A549 treated with dexamethasone at 1 μM for 4 hours (cell line): ENCODE results near the gene ANKRD34A. TPM values are rescaled to one million over a fixed set of nuclear protein-coding genes. Genes with fewer than 3 reads are reported as not detected.

ENCODE experiments used
- total RNA-seq: library from RNA; stranded (reverse); fragments of 200-300 nt; extraction: Qiagen RNA extraction; gene quantifications from 5 replicates; pipeline ENCODE4 v1.2.3, GENCODE V29; 2022

The ANKRD34A gene
- total RNA-seq: 0.24 to 0.47 TPM (median 0.35 TPM) in 5 replicates

DNA sequence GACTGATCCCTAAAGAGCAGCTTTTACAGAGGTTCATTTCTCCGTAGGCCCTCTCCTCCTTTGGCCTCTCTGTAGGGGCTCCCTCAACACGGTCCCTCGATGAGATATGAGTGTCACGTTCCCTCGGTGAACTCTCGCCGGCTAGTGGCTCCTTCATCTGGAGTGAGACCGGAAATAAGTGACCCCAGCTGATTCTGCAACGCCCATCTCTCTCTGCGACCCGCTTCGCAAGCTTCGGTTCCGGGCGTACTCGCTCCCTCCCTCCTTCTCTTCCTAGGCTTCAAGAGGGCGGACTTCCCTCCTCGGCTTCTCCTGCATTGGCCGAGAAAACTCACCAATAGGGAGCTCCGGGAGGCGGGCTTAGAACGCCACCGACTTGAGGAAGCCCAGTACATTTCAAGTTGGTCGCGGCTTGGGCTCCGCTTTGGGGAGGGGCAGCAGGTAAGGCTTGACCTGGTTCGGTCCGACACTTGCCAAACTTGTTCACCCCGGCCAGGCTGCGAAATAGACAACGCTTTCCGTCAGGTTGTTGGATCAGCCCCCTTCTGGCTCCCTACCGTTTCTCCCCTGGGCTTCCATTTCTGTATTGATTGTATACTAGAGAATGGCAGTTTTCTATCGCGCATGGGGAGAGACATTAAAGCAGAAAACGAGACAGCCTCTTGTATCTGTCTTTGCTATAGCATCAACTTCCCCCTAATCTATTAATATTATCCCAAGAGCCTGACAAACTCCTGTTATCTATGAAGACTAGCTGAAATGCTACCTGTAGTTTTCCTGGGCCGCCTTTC is at the start of gene ANKRD34A, which contains the start of gene POLR3GL:
Gene ANKRD34A, minus strand, starts transcription at position 248 of the 791 bp plus-strand sequence. CDS start 2,816 bp downstream, outside the sequence.
Gene POLR3GL, plus strand, starts transcription at position 363 of the 791 bp plus-strand sequence. CDS start 10,176 bp downstream, outside the sequence.

GRCh38 chr1:145996433-145997015 is 32.1 kb upstream of the ANKRD34A start, which contains the start of gene TXNIP:
TXNIP (minus strand) TSS chr1:145996579; CDS start chr1:145996266, 313 bp downstream.

GRCh38 chr1:145957443-145958319 is 6.7 kb downstream of the ANKRD34A start, which contains the start of gene LIX1L:
LIX1L (minus strand) TSS chr1:145958017; CDS start chr1:145957927, 90 bp downstream.

DNA sequence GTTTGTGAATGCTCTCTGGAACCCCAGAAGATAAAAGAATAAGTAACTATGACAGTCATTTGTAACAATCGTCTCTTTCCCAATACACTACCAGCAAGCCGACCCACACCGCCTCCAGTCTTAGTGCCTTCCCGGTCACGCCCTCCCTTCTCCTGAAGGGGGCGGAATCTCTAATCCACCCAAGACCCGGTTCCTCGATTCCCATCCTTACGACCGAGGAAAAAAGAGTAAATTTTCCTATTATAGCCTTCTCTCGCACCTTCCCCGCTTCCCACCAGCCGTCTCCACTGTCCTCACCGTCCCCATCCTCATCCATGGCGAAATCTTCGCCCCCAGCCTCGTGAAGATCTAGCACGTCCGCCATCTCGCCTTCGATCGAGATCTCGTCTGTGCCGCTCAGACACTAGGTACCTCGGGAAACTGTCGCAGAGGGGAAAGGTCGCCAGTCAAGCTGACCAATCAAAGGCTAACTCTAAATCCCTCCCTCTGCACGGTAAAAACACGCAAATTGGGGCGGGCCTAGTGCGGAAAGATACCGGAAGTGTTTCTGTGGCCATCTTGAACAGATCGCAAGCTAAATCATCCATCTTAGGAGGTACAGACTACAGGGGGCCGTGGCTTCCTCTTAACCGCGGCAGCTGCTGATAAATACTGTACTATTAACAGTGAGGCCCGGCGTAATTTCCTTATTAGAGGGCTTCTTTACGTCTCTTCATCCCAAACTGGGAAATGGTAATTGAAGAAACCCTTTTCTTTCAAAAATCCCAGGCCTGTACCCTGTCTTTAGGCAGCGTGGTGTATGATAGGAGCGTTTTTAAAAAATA is 37.1 kb downstream of the ANKRD34A start, which contains the start of gene RBM8A:
Gene RBM8A, minus strand, starts transcription at position 422 of the 824 bp plus-strand sequence. Its CDS starts 58 bp downstream, at position 364.

GRCh38 chr1:145918144-145918991 is 46.0 kb downstream of the ANKRD34A start, which contains the start of gene PEX11B:
PEX11B (minus strand) TSS chr1:145918717; CDS start chr1:145918688, 29 bp downstream.

Other genes starting within 250 kb of the ANKRD34A start
- gene CD160, start 245.1 kb downstream of the ANKRD34A start, total RNA-seq: not detected in 5 replicates
- 12.1 to 15.0 TPM (median 13.8 TPM) in 5 replicates for gene RNF115, start 140.5 kb downstream of the ANKRD34A start, total RNA-seq
- gene POLR3C, start 140.4 kb downstream of the ANKRD34A start, total RNA-seq: 37.6 to 45.8 TPM (median 38.9 TPM) in 5 replicates
- 6.1 to 7.3 TPM (median 6.4 TPM) in 5 replicates for gene NUDT17, start 118.9 kb downstream of the ANKRD34A start, total RNA-seq
- gene PIAS3, start 105.5 kb downstream of the ANKRD34A start, total RNA-seq: 34.3 to 47.3 TPM (median 43.5 TPM) in 5 replicates
- gene ANKRD35, start 78.7 kb downstream of the ANKRD34A start, total RNA-seq: 0.04 to 0.07 TPM (median 0.06 TPM) in 5 replicates
- 1.2 to 2.3 TPM (median 1.4 TPM) in 5 replicates for gene ITGA10, start 54.5 kb downstream of the ANKRD34A start, total RNA-seq
- 31.5 to 39.8 TPM (median 37.6 TPM) in 5 replicates for gene PEX11B, start 45.9 kb downstream of the ANKRD34A start, total RNA-seq
- gene RBM8A, start 37.1 kb downstream of the ANKRD34A start, total RNA-seq: 223 to 286 TPM (median 236 TPM) in 5 replicates
- 12.5 to 16.7 TPM (median 14.4 TPM) in 5 replicates for gene LIX1L, start 6.6 kb downstream of the ANKRD34A start, total RNA-seq
- 10.1 to 12.9 TPM (median 12.5 TPM) in 5 replicates for gene POLR3GL, start 115 bp upstream of the ANKRD34A start, total RNA-seq
- 0.37 to 0.81 TPM (median 0.52 TPM) in 5 replicates for gene TXNIP, start 32.0 kb upstream of the ANKRD34A start, total RNA-seq
- not detected in 5 replicates for gene HJV, start 57.2 kb upstream of the ANKRD34A start, total RNA-seq
- gene NBPF10, start 180.2 kb upstream of the ANKRD34A start, total RNA-seq: 1.0 to 1.4 TPM (median 1.2 TPM) in 5 replicates